ENCODE data around the gene FLNB.

GRCh38 chr3:58111513-58112184, 103.4 kb downstream of the FLNB start:
- TF ChIP-seq CTCF (IDR thresholded peaks at IDR 0.05), result no peak
- TF ChIP-seq POLR2A (IDR thresholded peaks at IDR 0.05), result no peak

Data from prostate gland (tissue), 2 donors.